SK-N-SH (cell line): ENCODE results near the gene RHOT1.

Experiments
- CHD2 ChIP-seq: fragments of 150-350 bp; IDR thresholded peaks from 2 replicates; pipeline ENCODE4 v1.6.1; 2018; ENCODE audit warnings: low read length; ENCODE audit not compliant: partially characterized antibody
- CTCF ChIP-seq: fragments of 200-600 bp; sonication (generic); IDR thresholded peaks from 2 replicates; pipeline ENCODE4 v1.6.1; 2017; ENCODE audit warnings: antibody characterized with exemption, mild to moderate bottlenecking, moderate library complexity
- NFIC ChIP-seq: IDR thresholded peaks from 2 replicates; pipeline ENCODE4 v1.4.0; 2012; ENCODE audit warnings: borderline replicate concordance
- POLR2AphosphoS5 ChIP-seq: IDR thresholded peaks from 2 replicates; pipeline ENCODE4 v1.6.1; 2012; ENCODE audit warnings: low read depth, low read length
- RCOR1 ChIP-seq: fragments of 150-350 bp; IDR thresholded peaks from 2 replicates; pipeline ENCODE4 v1.6.1; 2017; ENCODE audit warnings: antibody characterized with exemption, low read length
- TF ChIP-seq, protein P1 (sequence below): IDR thresholded peaks from 2 replicates; pipeline ENCODE4 v1.4.0; 2012; ENCODE audit warnings: low read depth, borderline replicate concordance

DNA sequence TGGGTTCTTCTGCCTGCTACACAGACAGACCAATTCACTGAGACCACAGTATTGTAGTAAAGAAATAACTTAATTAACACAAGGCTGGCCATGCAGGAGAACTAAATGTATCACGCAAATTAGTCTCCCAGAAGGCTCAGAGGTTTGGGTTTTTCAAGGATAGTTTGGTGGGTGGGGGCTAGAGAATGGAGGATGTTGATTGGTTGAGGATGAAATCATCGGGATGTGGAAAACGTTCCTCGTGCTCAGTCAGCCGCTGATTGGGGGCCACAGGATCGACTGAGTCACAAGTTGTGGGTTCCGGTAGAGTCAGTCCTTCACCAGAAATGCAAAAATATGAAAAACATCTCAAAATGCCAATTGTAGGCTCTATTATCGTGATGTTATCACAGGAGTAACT lies 18.7 kb downstream of the RHOT1 start:
- TF ChIP-seq POLR2AphosphoS5: no peak
- no peak for TF ChIP-seq CHD2
- TF ChIP-seq NFIC: no peak
- TF ChIP-seq, protein P1, sequence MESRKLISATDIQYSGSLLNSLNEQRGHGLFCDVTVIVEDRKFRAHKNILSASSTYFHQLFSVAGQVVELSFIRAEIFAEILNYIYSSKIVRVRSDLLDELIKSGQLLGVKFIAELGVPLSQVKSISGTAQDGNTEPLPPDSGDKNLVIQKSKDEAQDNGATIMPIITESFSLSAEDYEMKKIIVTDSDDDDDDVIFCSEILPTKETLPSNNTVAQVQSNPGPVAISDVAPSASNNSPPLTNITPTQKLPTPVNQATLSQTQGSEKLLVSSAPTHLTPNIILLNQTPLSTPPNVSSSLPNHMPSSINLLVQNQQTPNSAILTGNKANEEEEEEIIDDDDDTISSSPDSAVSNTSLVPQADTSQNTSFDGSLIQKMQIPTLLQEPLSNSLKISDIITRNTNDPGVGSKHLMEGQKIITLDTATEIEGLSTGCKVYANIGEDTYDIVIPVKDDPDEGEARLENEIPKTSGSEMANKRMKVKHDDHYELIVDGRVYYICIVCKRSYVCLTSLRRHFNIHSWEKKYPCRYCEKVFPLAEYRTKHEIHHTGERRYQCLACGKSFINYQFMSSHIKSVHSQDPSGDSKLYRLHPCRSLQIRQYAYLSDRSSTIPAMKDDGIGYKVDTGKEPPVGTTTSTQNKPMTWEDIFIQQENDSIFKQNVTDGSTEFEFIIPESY: no peak
- no peak for TF ChIP-seq CTCF
- no peak for TF ChIP-seq RCOR1
